Panc1 (cell line): ENCODE results near the gene SEMA4D. TPM values are rescaled to one million over a fixed set of nuclear protein-coding genes. Genes with fewer than 3 reads are reported as not detected.

Source experiments
- ATAC-seq: fragments of 200-7000 bp; cut with Tn5 transposase; 2 replicates; pipeline ENCODE4 v1.9.1; 2020; ENCODE audit warnings: mild to moderate bottlenecking, moderate library complexity
- BruUV-seq: library from RNA; stranded (reverse); fragments of 400-500 nt; replicated peaks from 2 replicates; lab custom pipeline; 2021; lab: Mats Ljungman, UMichigan
- CTCF ChIA-PET: fragments of 300-600 bp; sonication (Branson Sonifier 250); formaldehyde crosslinking; loops from one replicate; lab custom pipeline; 2022; ENCODE audit warnings: antibody characterized with exemption; lab: Charles Lee
- POLR2A ChIA-PET: fragments of 300-600 bp; sonication (Branson Sonifier 250); formaldehyde crosslinking; loops from one replicate; lab custom pipeline; 2022; ENCODE audit warnings: antibody characterized with exemption; lab: Charles Lee
- DNase-seq: peaks from one replicate; pipeline ENCODE4 v3.0.0-alpha.2; 2010; ENCODE audit warnings: low read depth, low spot score
- H3K27ac ChIP-seq: 2 replicates; pipeline ENCODE4 v1.5.1; 2011; ENCODE audit warnings: mild to moderate bottlenecking, low read length, inconsistent platforms
- H3K27me3 ChIP-seq: fragments of 200-500 bp; sonication (Bioruptor generic); 2 replicates; pipeline ENCODE4 v1.6.0; 2014; ENCODE audit warnings: low read length, inconsistent platforms; ENCODE audit not compliant: control insufficient read depth, insufficient read depth
- H3K36me3 ChIP-seq: fragments of 200-500 bp; sonication (Bioruptor generic); 2 replicates; pipeline ENCODE4 v1.5.1; 2014; ENCODE audit warnings: inconsistent platforms, mild to moderate bottlenecking, low read length, moderate library complexity; ENCODE audit not compliant: control insufficient read depth, insufficient read depth
- H3K4me1 ChIP-seq: 2 replicates; pipeline ENCODE4 v1.5.1; 2011; ENCODE audit warnings: inconsistent platforms, mild to moderate bottlenecking, low read length, moderate library complexity; ENCODE audit not compliant: control insufficient read depth, insufficient read depth
- H3K4me3 ChIP-seq, 2 experiments: 2 replicates each; pipeline ENCODE4 v1.5.1; 2011 to 2012; ENCODE audit warnings: low read depth in 2 of 2, low read length in 2 of 2, mild to moderate bottlenecking in 2 of 2, inconsistent platforms in 1 of 2, moderate library complexity in 1 of 2
- H3K9me3 ChIP-seq: fragments of 200-500 bp; sonication (Bioruptor generic); 2 replicates; pipeline ENCODE4 v1.5.1; 2014; ENCODE audit warnings: low read depth, mild to moderate bottlenecking, inconsistent platforms, low read length, moderate library complexity; ENCODE audit not compliant: control insufficient read depth, insufficient read depth
- POLR2AphosphoS5 ChIP-seq: IDR thresholded peaks from 2 replicates; pipeline ENCODE4 v1.6.1; 2012; ENCODE audit warnings: mild to moderate bottlenecking, low read depth, low read length, moderate library complexity
- SIN3A ChIP-seq: IDR thresholded peaks from 2 replicates; pipeline ENCODE4 v1.6.1; 2012; ENCODE audit warnings: low read depth, mild to moderate bottlenecking, low read length, moderate library complexity, borderline replicate concordance; ENCODE audit not compliant: insufficient read depth
- TCF7L2 ChIP-seq: IDR thresholded peaks from 2 replicates; pipeline ENCODE4 v1.6.1; 2011; ENCODE audit warnings: mild to moderate bottlenecking, low read depth, low read length, inconsistent platforms
- in situ Hi-C: cut with HindIII; loops from 2 replicates; pipeline ENCODE4 v1.10.0; 2016; ENCODE audit warnings: low sequenced_read_pairs, low pct_unique_long_range_greater_than_20kb
- intact Hi-C: fragments of 100-400 bp; cut with micrococcal nuclease; formaldehyde crosslinking; loops from one replicate; pipeline ENCODE4 v1.10.0; 2022; ENCODE audit not compliant: unreplicated experiment
- total RNA-seq: library from RNA; stranded (reverse); gene quantifications from one replicate; pipeline ENCODE4 v1.2.1, GENCODE V29; 2021; ENCODE audit not compliant: unreplicated experiment
- TF ChIP-seq, protein P1 (sequence below), 2 experiments: IDR thresholded peaks; 2 replicates each; pipeline ENCODE4 v1.6.1; 2011 to 2012; ENCODE audit warnings: low read depth in 2 of 2, control low read depth in 1 of 2, low read length in 1 of 2, mild to moderate bottlenecking in 1 of 2, moderate library complexity in 1 of 2; ENCODE audit not compliant: insufficient read depth in 1 of 2
- TF ChIP-seq, protein P2 (sequence below): fragments of 450-650 bp; IDR thresholded peaks from 2 replicates; pipeline ENCODE4 v1.5.1; 2017; ENCODE audit warnings: mild to moderate bottlenecking

SEMA4D gene
- total RNA-seq, 1 experiment from 2014 or later: 6.5 TPM

DNA sequence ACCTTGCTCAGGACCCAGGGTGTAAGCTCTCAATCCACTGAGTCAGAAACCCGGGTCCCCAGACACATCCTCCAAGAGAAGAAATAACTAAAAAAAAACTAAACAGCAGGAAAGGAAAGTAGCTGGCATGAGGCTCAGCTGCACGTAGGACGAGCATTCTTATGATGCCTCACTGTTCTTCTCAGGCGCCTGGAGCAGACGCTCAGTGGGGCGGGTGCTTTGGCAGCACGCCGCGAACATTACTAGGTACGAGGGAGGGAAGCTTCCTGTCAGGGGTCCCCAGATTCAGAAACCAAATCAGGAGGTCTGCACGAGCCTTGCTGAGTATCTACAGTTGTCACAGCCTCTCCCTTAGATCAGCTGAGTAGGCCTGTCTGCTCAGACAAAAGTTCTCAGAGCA lies 93.8 kb downstream of the SEMA4D start:
- ChIA-PET CTCF (no interaction called here), POLR2A (no interaction called here)
- Histone ChIP-seq H3K36me3 (no peaks in the 10 kb centered on the region), H3K4me1 (no peaks in the 10 kb centered on the region), H3K27ac (no peak overlapping the region), H3K27me3 (no peaks in the 10 kb centered on the region), H3K9me3 (no peaks in the 10 kb centered on the region), H3K4me3 (no peak overlapping the region)
- in situ Hi-C loops: no loop called here
- TF ChIP-seq, protein P1, sequence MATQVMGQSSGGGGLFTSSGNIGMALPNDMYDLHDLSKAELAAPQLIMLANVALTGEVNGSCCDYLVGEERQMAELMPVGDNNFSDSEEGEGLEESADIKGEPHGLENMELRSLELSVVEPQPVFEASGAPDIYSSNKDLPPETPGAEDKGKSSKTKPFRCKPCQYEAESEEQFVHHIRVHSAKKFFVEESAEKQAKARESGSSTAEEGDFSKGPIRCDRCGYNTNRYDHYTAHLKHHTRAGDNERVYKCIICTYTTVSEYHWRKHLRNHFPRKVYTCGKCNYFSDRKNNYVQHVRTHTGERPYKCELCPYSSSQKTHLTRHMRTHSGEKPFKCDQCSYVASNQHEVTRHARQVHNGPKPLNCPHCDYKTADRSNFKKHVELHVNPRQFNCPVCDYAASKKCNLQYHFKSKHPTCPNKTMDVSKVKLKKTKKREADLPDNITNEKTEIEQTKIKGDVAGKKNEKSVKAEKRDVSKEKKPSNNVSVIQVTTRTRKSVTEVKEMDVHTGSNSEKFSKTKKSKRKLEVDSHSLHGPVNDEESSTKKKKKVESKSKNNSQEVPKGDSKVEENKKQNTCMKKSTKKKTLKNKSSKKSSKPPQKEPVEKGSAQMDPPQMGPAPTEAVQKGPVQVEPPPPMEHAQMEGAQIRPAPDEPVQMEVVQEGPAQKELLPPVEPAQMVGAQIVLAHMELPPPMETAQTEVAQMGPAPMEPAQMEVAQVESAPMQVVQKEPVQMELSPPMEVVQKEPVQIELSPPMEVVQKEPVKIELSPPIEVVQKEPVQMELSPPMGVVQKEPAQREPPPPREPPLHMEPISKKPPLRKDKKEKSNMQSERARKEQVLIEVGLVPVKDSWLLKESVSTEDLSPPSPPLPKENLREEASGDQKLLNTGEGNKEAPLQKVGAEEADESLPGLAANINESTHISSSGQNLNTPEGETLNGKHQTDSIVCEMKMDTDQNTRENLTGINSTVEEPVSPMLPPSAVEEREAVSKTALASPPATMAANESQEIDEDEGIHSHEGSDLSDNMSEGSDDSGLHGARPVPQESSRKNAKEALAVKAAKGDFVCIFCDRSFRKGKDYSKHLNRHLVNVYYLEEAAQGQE (IDR thresholded peaks at IDR 0.05; ENCODE audit: insufficient read depth in 1 of 2, low read depth in 2 of 2, low read length in 1 of 2): no peak
- TF ChIP-seq, protein P2, sequence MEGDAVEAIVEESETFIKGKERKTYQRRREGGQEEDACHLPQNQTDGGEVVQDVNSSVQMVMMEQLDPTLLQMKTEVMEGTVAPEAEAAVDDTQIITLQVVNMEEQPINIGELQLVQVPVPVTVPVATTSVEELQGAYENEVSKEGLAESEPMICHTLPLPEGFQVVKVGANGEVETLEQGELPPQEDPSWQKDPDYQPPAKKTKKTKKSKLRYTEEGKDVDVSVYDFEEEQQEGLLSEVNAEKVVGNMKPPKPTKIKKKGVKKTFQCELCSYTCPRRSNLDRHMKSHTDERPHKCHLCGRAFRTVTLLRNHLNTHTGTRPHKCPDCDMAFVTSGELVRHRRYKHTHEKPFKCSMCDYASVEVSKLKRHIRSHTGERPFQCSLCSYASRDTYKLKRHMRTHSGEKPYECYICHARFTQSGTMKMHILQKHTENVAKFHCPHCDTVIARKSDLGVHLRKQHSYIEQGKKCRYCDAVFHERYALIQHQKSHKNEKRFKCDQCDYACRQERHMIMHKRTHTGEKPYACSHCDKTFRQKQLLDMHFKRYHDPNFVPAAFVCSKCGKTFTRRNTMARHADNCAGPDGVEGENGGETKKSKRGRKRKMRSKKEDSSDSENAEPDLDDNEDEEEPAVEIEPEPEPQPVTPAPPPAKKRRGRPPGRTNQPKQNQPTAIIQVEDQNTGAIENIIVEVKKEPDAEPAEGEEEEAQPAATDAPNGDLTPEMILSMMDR: no peak
- no peak for TF ChIP-seq POLR2AphosphoS5
- TF ChIP-seq TCF7L2: no peak
- no peak for TF ChIP-seq SIN3A
- no peak for DNase-seq
- no TSS peak for BruUV-seq
- intact Hi-C loops: no loop called here
- no peak for ATAC-seq

DNA sequence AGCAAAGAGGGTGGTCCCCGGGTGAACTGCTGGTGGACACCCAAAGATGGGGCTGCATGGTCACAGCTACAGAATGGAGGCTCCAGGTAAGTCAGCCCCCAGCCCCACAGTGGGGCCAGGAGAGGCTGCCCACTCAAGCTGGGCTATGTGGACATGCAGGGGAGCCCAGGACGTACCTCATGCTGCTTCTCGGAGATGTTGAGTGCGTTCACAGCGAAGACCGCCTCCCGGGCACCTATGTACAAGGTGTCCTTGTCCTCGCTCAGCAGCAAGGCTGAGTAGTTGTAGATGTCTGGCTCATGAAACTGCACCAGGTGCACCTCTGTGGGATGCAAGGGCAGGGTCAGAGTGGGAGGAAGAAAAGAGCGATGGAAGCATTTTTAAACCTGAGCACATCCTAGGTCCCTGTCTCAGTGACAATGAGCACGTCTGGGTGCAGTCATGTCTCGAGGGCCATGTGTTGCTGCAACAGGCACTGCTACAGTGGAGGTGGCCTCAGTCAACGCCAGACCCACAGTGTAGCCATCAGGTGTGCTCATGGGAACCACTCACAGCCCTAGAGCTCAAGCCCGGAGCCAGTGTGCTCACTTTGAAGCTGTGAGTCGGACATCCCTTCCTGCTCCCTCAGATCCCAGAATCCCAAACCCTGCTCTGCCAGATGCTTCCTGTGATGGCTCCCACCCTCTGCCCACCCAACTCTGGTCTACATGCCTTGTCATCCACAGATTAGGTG lies 95.1 kb downstream of the SEMA4D start:
- ChIA-PET POLR2A (no interaction called here), CTCF (no interaction called here)
- DNase-seq (no peak), ATAC-seq (no peak)
- Histone ChIP-seq H3K27ac (no peak overlapping the region), H3K4me3 (no peak overlapping the region), H3K27me3 (no peaks in the 10 kb centered on the region), H3K4me1 (no peaks in the 10 kb centered on the region), H3K9me3 (no peaks in the 10 kb centered on the region), H3K36me3 (no peaks in the 10 kb centered on the region)
- in situ Hi-C loops (no loop called here), intact Hi-C loops (no loop called here)
- no TSS peak for BruUV-seq
- TF ChIP-seq SIN3A (no peak), TCF7L2 (no peak), POLR2AphosphoS5 (no peak)
- TF ChIP-seq, protein P2: no peak
- TF ChIP-seq, protein P1 (IDR thresholded peaks at IDR 0.05; ENCODE audit: insufficient read depth in 1 of 2, low read depth in 2 of 2, low read length in 1 of 2): no peak
